Measurements from ENCODE around the gene BANP. TPM values are rescaled to one million over a fixed set of nuclear protein-coding genes. Genes with fewer than 3 reads are reported as not detected.
A peak's percentile ranks its signal among the peaks of the same experiment; 100 is the strongest.
"Not testable (repeated sequence)": the region's sequence is repeated elsewhere in the genome, so short reads cannot be mapped to it uniquely, and the experiment has no call there.

Gene BANP
- total and polyA plus RNA-seq, 2 donors (not counting 3 experiments of a cell fraction or from before 2014, with no cell fraction given): 22.4 to 33.8 TPM

DNA sequence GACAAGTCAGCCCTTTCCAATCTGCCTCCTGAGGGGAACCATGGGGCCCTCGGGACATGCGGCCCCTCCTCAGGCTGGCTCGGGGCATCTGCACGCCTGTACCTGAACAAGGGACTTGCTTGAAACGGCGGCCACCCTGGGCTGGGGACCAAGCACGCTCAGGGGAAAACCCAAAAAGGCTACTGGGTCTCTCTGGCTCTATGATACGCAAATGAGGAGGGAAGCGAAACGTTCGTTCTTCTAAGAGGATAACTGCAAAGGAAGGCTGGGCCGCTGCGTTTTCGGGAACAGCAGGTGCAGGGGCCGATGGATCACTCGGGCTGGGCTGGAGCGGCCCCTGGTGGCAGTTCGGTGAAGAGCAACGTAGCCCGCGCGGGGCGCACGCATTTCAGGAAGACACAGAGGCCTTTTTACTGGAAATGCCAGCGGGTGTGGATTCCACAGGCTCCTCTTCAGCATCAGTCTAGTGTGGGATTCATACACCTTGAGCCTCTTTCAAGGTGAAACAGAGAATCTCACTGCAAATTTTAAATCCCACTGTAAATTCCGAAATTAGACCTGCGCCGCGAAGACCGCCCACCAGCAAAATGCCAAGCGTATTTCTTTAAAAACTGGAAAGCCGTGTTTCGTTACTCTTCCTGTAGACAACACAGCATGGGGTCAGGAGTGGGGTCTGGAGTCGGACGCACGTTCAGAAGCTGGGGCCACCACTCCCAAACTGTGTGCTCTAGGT is 41.9 kb upstream of the BANP start:
- H3K4me3 ChIP-seq (replicated peaks in 1 of 3; ENCODE audit: insufficient read depth in 1 of 3, low read depth in 1 of 3, low read length in 3 of 3); BruUV-seq (replicated peaks); H4K20me1 ChIP-seq (replicated peaks; ENCODE audit: control insufficient read depth, extremely low read depth, insufficient read depth, low read length); H3K9me3 ChIP-seq (replicated peaks; ENCODE audit: control insufficient read depth, insufficient read depth, low read length); dilution Hi-C loops (cut with MboI; ENCODE audit: extremely low pct_ligation_motif_present, low sequenced_read_pairs); H2AFZ ChIP-seq (ENCODE audit: low read depth, low read length); H3K9ac ChIP-seq (replicated peaks; ENCODE audit: extremely low read depth, insufficient read depth, low read length); H3K27me3 ChIP-seq (ENCODE audit: control insufficient read depth in 2 of 2, insufficient read depth in 2 of 2, low read length in 2 of 2); H3K79me2 ChIP-seq (ENCODE audit: control insufficient read depth, insufficient read depth, low read length); H3K9me1 ChIP-seq (replicated peaks; ENCODE audit: control insufficient read depth, extremely low read depth, insufficient read depth, low read length); H3K27ac ChIP-seq (ENCODE audit: insufficient read depth, low read depth, low read length); H3K36me3 ChIP-seq (ENCODE audit: control insufficient read depth in 2 of 2, extremely low read depth in 1 of 2, insufficient read depth in 2 of 2, low read length in 2 of 2); H3K4me2 ChIP-seq (ENCODE audit: insufficient read depth, low read length); H3K4me1 ChIP-seq (ENCODE audit: control insufficient read depth, extremely low read depth, insufficient read depth, low read length); POLR2A ChIA-PET: not testable (repeated sequence)
- CTCF ChIA-PET: interaction anchor here (1.0 to 3.9 kb wide), 6 partner anchors 38 to 320 kb away, joined by 3 to 61 read pairs (median 4); no protein-coding TSS in a partner anchor
- DNase-seq (ENCODE audit: low read depth, low spot score) (peak; percentile 46), FAIRE-seq (peak; percentile 82)
- intact Hi-C loops (cut with micrococcal nuclease): loop anchor here (1.0 kb wide), 2 partner anchors 38 to 130 kb away; no protein-coding TSS in a partner anchor
- TF ChIP-seq, protein P1, sequence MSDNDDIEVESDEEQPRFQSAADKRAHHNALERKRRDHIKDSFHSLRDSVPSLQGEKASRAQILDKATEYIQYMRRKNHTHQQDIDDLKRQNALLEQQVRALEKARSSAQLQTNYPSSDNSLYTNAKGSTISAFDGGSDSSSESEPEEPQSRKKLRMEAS (IDR thresholded peaks at IDR 0.05; ENCODE audit: insufficient read depth, insufficient read length): peak; percentile 15
- peak; percentile 75 to 93 for TF ChIP-seq CTCF (IDR thresholded peaks at IDR 0.05; ENCODE audit: extremely low read depth in 1 of 2, insufficient read depth in 1 of 2, low read depth in 1 of 2, low read length in 2 of 2)

- FAIRE-seq; H3K9ac ChIP-seq (replicated peaks; ENCODE audit: extremely low read depth, insufficient read depth, low read length); H3K27me3 ChIP-seq (ENCODE audit: control insufficient read depth in 2 of 2, insufficient read depth in 2 of 2, low read length in 2 of 2); H3K27ac ChIP-seq (ENCODE audit: insufficient read depth, low read depth, low read length); DNase-seq (ENCODE audit: low read depth, low spot score); H3K79me2 ChIP-seq (ENCODE audit: control insufficient read depth, insufficient read depth, low read length); dilution Hi-C loops (cut with MboI; ENCODE audit: extremely low pct_ligation_motif_present, low sequenced_read_pairs); H3K9me3 ChIP-seq (replicated peaks; ENCODE audit: control insufficient read depth, insufficient read depth, low read length); H4K20me1 ChIP-seq (replicated peaks; ENCODE audit: control insufficient read depth, extremely low read depth, insufficient read depth, low read length); BruUV-seq (replicated peaks); POLR2A ChIA-PET; H3K4me2 ChIP-seq (ENCODE audit: insufficient read depth, low read length); H3K36me3 ChIP-seq (ENCODE audit: control insufficient read depth in 2 of 2, extremely low read depth in 1 of 2, insufficient read depth in 2 of 2, low read length in 2 of 2); H2AFZ ChIP-seq (ENCODE audit: low read depth, low read length); intact Hi-C loops (cut with micrococcal nuclease); H3K9me1 ChIP-seq (replicated peaks; ENCODE audit: control insufficient read depth, extremely low read depth, insufficient read depth, low read length); H3K4me1 ChIP-seq (ENCODE audit: control insufficient read depth, extremely low read depth, insufficient read depth, low read length); H3K4me3 ChIP-seq (replicated peaks in 1 of 3; ENCODE audit: insufficient read depth in 1 of 3, low read depth in 1 of 3, low read length in 3 of 3): not testable (repeated sequence)
- CTCF ChIA-PET: interaction anchor here (1.6 to 3.9 kb wide), 3 partner anchors 40 to 131 kb away, joined by 3 to 61 read pairs (median 4); no protein-coding TSS in a partner anchor
Observed at GRCh38 chr16:87911106-87911763, 40.0 kb upstream of the BANP start.

DNA sequence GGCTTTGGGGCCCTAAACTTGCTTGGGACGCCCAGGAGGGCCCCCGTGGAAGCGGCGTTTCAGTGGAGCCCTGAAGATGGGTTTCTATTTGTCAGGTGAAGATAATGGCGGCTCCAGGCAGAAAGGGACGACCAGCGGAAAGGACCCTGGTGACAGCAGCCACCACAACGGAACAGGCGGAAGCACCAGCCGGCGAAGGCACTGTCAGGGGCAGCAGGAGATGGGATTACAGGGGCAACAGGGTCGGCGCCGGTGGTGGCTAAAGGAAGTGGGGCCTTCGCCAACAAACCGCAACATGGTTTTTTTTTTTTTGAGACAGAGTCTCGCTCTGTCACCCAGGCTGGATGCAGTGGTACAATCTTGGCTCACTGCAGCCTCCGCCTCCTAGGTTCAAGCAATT is 38.5 kb upstream of the BANP start:
- H3K9me1 ChIP-seq (replicated peaks; ENCODE audit: control insufficient read depth, extremely low read depth, insufficient read depth, low read length); BruUV-seq (replicated peaks); H4K20me1 ChIP-seq (replicated peaks; ENCODE audit: control insufficient read depth, extremely low read depth, insufficient read depth, low read length); intact Hi-C loops (cut with micrococcal nuclease); H3K27me3 ChIP-seq (ENCODE audit: control insufficient read depth in 2 of 2, insufficient read depth in 2 of 2, low read length in 2 of 2); H3K36me3 ChIP-seq (ENCODE audit: control insufficient read depth in 2 of 2, extremely low read depth in 1 of 2, insufficient read depth in 2 of 2, low read length in 2 of 2); H3K27ac ChIP-seq (ENCODE audit: insufficient read depth, low read depth, low read length); H3K4me1 ChIP-seq (ENCODE audit: control insufficient read depth, extremely low read depth, insufficient read depth, low read length); H2AFZ ChIP-seq (ENCODE audit: low read depth, low read length); FAIRE-seq; POLR2A ChIA-PET; H3K4me2 ChIP-seq (ENCODE audit: insufficient read depth, low read length); dilution Hi-C loops (cut with MboI; ENCODE audit: extremely low pct_ligation_motif_present, low sequenced_read_pairs); H3K79me2 ChIP-seq (ENCODE audit: control insufficient read depth, insufficient read depth, low read length); H3K4me3 ChIP-seq (replicated peaks in 1 of 3; ENCODE audit: insufficient read depth in 1 of 3, low read depth in 1 of 3, low read length in 3 of 3); DNase-seq (ENCODE audit: low read depth, low spot score); H3K9me3 ChIP-seq (replicated peaks; ENCODE audit: control insufficient read depth, insufficient read depth, low read length); H3K9ac ChIP-seq (replicated peaks; ENCODE audit: extremely low read depth, insufficient read depth, low read length): not testable (repeated sequence)
- CTCF ChIA-PET: interaction anchor here (3.5 kb wide), 1 partner anchor 134 kb away, joined by 16 read pairs; no protein-coding TSS in a partner anchor

Data from endothelial cell of umbilical vein (primary cell).